ENCODE data around the gene ZNRF3.
"Not testable (repeated sequence)": the region's sequence is repeated elsewhere in the genome, so short reads cannot be mapped to it uniquely, and the experiment has no call there.

The ZNRF3 gene

DNA sequence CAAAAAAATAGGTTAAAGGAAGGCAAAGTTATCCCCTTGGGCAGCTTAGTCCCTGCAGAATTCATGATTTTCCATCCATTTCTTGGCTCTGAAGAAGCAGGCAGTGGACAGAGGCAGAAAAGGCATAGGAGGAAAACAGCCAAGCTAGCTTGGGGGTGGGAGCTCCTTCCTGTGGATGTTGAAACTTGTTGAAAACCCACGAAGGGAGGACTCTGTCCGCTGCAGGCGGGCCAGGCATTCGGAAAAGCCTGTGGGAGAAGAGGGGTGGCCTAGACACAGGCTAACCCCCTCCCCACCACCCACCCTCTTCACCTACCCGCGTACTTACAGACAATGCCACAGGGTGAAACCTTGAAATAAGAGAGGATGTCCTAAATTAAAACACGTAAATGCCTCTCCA, 106.1 kb downstream of the ZNRF3 start:
- no peak for DNase-seq

DNA sequence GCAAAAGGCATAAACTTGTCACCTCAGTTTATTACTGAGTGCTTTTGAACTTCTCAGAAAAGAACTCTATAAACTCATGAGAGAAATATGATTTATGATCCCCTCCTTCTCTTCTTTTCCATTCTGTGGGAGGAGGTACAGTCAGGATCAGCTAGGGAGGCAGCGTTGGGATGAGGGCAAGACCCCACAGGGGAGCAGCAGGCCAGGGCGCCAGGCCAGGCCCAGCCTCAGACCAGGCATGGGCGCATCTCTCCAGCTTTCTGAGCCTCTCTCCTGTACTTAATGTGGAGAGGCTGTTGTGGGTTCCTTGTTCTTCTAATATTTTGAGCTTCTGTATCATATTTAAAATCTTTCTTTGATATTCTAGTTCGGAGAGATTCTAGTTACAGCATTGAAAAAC, 106.5 kb downstream of the ZNRF3 start:
- DNase-seq = no peak

DNA sequence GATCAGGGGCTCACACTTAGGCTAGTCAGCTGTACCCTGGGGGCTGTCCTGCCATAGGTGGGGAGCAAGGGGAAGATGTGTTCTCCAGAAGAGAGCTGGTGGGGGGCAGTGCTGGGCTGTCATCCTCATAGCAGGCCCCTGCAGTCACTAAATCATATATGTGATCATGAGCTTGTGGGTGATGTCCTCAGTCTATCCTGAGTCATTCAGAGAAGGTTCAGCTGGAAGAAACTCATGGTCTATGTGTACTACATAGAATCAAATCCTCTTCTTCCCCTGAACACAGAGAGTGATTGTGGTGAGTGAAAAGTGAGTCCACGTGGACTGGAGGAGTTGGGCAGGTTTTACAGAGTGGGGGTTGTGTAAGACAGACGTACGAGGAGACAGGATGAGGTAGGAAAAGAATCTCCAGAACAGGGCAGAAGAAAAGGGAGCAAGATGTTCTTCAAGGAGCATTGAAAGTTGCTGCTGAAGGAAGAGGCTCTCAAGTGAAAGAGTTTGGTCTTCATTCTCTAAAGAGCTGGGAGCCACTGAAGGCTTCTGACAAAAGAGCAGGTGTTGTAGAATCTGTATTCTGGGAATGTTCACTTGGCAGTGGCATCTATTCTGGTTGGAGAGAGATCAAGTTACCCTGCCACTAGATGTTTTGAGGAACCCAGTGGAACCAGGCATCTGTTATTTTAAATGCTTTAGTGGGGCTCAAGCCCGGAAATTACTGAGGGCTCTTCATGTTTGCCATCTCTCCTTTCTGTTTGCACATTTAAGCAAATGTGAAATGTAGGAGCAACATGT, 109.4 kb downstream of the ZNRF3 start:
- no peak for DNase-seq

DNA sequence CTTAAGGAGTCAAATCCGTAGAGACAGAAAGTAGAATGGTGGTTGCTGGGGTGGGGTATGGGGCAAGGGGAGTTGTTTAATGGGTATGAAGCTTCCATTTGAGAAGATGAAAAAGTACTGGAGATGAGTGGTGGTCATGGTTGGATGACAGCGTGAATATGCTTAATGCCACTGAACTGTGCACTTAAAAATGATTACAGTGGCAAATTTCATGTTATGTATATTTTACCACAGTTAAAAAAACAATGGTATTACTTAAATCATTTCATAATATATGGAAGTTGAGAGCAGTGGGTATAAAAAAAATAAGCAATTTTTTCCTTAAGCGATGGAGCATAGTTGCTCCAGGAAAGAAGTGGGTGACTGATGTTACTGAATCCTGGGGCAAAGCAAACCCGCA, 111.2 kb downstream of the ZNRF3 start:
- no peak for DNase-seq

DNA sequence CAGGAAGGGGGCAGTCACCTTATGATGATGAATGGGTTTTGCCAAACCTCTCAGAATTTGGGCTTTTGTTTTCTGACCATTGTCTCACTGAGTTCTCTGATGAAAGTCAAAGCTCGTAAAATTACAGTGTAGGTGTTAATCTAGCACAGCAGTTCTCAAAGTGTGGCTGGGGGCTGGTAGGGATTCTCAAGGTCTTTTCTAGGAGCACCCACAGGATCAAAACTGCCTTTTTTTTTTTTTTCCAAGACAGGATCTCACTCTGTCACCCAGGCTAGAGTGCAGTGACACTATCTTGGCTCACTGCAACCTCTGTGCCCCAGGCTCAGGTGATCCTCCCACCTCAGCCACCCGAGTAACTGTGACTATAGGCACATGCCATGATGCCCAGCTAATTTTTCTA, 112.2 kb downstream of the ZNRF3 start:
- DNase-seq = no peak

DNA sequence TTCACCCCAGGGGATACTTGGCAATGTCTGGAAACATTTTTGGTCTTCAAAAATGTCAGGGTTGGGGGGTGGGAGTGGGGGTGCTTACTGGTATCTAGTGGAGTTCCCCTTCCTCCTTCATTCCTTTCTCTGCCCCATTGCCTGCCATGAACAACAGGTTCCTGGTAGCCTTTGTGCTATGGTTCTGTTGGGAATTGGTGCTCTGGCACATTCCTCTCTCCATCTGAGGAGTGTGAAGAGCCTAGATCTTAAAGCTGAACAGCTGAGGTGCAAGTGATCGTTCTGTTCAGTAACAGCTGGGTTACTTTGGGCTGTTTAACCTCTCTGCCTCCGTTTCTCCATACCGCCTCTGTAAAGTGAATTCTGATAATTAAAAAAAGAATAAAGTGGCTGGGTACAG, 114.0 kb downstream of the ZNRF3 start:
- no peak for DNase-seq

DNA sequence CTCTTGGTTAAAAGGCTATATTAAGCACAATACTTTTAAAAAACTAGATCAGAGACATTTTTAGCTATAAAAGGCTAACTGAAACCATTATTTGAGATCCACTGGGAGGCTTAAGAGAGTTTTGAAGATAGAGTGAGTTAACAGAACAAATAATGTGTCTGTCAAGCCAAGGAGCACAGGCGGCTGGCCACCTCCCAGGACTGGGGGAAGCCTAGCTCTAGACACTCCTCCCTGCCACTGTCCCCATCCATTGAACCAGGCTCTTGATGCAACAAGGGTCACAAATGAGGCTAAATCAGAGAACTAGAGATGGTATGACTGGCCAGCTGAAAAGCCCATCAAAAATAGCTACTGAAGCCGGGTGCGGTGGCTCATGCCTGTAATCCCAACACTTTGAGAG, 115.3 kb downstream of the ZNRF3 start:
- no peak for DNase-seq

DNA sequence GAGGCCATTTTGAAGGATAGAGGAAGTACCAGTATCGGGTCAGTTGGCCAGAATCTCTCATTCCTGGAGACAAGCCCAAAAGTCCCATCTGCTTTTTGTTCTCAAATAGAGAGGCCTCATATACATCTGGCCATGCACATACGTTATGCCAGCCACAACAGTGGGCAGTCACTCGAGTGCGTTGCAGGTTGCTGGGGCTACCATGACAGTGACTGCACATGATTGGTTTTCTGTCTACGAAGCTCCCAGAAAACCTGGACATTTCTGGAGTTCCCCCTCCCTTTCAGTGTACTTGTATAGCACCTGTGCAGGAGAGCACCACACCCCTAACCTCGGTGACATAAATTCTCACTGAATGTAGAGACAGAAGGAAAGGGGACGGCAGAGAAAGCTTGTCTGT, 116.1 kb downstream of the ZNRF3 start:
- no peak for DNase-seq

DNA sequence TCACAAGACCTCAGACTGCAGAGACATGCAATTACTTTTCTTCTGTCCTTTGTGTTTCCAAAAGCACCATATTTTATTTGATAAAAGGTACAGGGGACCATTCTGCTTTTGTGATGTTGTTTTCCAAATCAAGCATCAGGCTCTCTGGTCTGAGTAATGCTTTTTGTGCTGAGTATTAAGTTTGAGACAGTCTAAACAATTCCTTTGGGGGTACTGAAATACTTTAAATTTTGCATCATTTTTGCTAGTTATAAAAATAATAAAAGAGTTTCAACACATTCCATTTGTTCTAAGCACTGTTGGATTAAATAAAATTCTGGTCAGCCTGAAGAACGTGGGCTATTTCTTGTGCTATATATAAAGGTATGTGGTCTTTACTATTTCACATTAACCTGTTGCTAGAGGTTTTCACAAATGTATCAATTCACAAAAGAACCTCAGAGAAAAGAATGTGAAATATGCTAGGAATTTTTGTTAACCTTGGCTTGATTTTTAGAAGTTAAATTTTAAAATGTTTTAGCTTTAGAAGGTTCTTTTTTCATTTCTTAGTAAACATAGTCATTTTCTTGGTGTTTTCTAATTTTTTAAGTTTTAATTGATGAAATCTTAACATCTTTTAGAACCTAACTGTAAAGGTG, 116.7 kb downstream of the ZNRF3 start:
- DNase-seq = no peak

DNA sequence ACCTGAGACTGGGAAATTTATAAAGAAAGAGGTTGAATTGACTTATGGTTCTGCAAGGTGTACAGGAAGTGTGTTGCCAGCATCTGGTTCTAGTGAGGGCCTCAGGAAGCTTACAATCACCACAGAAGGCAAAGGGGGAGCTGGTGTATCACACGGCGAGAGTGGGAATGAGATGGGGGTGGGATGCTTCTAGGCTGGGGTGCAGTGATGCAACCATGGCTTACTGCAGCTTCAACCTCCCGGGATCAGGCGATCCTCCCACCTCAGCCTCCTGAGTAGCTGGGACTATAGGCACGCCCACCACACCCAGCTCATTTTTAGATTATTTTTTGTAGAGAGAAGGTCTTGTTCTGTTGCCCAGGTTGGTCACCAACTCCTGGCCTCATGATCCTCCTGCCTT, 117.3 kb downstream of the ZNRF3 start:
- no peak for DNase-seq

DNA sequence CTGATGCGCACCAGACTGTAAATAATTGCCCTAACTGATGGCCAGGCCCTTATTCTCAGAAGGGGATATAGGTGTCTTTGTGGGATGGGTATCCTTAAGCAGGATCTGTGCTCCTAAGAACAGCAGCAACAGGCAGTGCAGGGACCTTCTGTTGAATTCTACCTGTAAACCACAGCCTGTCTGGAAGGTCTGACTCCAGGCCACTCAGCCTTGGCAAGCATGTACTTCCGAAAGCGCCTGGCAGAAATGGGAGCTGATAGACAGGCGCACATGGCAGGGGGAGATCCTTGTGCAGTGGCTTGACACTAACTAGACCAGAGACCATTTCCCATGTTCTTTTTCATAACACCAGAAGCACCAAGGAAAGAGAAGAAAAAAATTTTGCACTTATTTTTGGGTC, 119.2 kb downstream of the ZNRF3 start:
- no peak for DNase-seq

DNA sequence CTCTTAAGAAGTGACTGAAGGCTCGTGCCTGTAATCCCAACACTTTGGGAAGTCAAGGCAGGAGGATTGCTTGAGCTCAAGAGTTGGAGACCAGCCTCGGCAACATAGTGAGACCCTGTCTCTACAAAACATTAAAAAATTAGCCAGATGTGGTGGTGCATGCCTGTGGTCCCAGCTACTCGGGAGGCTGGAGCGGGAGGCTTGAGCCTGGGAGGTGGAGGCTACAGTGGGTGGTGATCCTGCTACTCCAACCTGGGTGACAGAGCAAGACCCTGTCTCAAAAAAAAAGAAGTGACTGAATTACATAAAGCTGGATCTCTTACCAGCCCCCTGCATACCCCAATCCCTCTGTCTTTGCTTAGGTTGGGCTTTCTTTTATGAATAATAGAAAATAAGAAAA, 120.2 kb downstream of the ZNRF3 start:
- DNase-seq = no peak

DNA sequence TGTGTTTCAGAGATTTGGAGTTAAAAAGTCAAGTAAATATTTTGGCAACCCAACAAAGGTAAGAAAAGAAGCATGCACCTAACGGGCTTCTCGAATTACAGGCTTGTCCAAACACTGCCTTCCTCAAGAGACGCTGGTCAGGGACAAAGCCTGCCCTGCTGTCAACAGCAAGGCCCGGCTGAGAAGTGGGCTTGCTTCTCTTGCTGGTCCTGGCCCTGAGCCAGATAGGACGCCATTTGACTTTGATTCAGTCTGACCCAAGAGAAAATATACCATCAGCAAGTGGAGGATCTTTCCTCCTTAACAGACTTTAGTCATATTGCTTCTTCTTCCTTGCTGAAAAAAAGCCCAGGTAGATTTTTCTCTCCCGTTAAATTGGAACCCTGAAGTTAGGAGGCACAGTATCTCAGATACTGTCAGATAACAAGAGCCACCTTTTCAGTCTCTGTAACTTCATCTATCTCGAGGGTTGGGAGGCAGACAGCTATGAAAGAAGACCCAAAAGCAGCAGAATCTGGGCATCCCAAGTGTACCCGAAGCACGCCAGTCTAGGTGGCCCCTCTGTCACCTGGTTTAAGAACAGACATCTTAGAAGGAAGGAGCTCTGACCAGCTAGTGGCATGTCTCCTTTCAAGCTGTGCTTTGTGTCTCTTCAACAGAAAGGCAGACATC, 120.7 kb downstream of the ZNRF3 start:
- DNase-seq = peak; percentile 19

DNA sequence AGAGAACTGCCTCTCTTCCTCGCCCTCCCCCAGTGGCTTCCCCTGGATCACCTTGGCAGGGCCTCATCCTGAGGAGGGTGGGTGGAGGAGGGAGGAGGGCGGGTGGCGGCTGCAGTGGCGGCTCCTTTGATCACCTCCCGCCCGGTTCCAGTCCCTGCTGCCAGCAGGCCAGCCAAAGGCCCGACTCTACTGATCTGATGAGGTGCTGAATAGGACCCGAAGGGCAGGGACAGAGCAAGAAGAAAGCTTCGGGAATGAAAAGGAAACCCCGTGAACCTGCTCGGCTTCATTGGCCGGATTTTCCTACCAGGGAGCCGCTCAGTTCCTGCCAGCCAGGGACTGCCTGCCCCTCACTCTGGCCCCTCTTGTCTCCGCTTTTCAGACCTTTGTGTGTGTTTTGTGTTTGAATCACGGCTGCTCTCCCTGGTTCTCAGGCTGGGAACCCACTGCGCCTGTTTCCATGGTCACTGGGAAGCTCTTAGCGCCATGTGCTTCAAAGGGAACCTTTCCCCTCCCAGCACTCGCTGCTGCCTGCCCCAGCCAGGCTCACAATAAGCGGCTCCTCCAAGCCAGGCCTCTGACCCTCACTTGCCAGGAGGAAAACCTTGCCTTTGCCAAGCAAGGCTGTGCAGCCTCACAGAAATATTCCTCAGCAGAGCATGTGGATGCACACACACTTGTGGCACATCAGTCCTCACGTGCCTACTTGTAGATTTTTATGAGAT, 121.4 kb downstream of the ZNRF3 start:
- DNase-seq = peak; percentile 4

DNA sequence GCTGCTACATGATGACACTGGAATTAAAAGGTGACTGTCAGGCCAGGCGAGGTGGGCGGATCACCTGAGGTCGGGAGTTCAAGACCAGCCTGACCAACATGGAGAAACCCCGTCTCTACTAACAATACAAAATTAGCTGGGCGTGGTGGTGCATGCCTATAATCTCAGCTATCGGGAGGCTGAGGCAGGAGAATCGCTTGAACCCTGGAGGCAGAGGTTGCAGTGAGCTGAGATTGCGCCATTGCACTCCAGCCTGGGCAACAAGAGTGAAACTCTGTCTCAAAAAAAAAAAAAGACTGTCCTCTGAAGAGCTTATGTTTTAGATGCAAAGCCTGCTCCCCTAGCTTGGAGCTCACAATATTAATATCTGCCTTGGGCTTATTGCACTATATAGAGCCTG, 122.4 kb downstream of the ZNRF3 start:
- DNase-seq = not testable (repeated sequence)

DNA sequence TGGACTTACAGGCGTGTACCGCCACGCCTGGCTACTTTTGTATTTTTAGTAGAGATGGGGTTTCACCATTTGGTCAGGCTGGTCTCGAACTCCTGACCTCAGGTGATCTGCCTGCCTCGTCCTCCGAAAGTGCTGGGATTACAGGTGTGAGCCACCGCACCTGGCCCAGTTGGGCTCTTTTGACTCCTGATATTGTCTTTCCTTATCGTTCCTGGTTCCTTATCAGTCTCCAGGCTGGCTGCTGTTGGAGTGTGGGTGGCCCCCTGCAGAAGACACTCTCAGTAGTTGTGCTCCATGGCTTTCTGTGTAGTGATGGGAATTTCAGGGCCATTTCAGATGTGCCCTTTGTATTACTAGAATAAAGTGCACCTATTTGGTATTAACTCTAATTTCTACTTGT, 123.0 kb downstream of the ZNRF3 start:
- DNase-seq = no peak

DNA sequence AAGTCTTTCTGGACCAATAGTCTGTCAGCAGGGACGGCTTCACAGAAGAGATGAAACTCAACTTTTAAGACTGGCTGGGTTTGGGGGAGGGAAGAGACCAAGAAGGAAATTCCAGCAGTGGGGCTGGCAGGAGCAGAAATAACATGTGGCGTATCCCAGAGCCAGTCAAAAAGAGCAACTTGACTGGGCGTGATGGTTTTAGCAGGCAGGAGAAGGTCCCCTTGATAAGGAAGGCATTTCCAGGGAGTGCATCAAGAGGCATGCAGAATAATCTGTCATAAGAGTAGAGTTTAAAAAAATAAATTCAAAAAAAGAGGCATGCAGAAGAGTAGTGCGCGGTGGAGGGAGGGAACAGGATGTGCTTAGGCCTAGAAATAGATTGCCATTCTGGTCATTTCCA, 125.8 kb downstream of the ZNRF3 start:
- no peak for DNase-seq

DNA sequence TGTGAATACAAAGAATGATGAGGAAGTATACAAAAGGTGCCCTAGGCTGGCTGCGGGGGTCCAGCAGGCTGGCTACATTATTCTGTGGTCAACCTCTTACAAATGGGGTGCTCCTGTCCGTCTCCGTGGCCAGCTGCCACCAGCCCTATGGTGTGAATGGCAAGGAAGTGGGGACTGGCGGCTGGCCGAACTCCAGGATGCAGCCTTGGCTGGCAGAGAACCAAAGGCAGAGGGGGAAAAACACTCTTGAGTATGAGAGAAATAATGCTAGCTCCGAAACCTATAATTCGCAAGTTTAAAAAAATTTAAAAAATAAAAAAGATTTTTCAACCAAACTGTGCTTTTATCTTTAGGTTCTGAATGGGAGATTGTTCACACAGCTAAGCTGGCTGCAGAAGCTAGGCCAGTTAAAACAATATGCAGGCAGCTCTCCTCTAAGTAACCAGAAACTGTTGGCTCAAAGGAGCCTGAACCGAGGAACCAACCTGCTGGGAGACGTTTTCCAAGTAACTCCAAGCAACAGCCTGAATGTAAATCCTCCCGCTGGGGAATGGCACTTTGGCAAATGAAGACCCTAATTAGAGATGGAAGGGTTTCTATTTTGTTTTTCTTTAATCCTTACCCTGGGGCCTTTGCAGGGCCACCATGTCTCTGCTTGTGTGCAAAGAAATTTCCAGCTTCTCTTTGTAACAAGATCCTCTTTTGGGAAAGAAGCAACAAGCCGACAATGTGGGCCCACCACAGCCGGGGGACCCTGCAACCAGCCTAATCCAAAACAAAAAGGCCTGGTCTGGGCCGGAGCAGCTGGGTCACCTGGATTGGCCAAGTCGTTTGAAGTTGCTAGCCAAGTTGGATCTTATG, 128.1 kb downstream of the ZNRF3 start:
- DNase-seq = no peak

DNA sequence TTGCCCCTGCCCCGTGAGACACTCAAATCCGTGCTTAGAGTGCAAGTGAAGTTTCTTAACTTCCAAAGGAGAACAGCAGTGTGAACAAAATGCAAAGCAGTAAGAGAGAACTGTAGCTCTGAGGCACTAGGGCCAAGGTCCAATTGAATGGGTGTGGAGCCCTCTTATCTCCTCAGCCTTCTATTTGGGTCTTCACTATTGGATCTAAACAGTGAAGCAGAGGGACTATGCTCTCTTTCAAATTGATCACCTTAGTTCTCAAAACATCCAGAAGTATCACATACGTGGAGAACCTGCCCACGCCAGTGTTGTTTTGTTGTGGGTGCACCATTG, 128.7 kb downstream of the ZNRF3 start:
- DNase-seq = no peak

DNA sequence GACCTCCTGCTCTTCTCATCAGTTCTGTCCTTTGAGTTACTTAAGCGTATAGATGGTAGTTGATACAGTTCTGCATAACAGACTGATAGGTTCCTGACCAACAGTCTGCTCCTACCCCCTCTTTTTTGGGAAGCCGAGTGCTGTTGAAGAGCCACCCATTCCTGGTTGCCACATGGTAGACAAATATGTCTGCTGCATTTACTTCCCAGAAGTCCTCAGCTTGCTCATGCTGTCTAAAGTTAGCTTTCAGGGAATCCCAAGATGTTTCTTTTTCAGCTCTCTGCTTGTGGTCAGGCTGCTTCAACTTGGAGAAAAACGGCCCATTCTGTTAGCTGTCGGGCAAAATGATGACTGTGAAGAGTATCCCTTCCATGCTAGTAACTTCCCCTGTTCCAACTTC, 129.6 kb downstream of the ZNRF3 start:
- no peak for DNase-seq

DNA sequence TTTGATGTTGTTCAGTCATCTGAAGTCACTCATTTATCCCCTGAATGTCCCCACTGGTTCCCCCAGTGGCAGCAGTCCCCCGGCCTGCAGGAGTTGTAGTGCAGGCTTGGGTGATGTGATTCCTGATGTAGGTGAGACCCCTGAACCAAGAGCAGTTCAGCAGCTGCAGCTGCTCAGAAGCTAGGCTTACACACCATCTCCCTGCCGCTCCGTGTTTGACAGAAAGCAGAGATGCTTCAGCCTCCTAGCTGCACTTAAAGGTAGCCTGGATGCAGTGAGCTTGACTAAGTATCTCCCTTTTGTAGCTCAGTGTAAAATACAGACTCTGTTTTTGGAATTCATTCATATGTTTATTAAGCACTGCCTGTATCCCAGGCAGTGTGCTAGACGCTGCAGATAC, 130.9 kb downstream of the ZNRF3 start:
- no peak for DNase-seq

DNA sequence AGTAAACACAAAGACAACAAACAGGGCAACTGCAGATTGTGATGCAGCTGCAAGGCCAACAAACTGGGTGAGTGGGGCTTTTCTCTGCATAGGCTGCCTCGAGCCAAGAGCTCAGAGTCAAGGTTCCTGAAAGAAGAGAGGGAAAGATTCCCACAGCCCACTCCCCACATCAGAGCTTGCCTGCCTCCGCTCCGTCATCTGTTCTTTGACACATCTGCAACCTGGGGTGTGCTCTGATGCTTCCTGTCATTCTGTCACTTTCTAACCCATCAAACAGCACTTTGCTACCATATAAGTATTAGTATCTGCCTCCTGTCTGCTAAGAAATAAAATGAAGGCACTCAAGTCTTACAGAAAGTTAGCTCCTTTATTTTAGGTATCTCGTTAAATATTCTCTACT, 131.4 kb downstream of the ZNRF3 start:
- DNase-seq = no peak
